ENCODE measurements around the gene FBP1.
A peak's percentile ranks its signal among the peaks of the same experiment; 100 is the strongest.

- no peak for TF ChIP-seq POU6F1 (CRISPR knock-in tag; IDR thresholded peaks at IDR 0.05; ENCODE audit: borderline replicate concordance, low read depth)
- TF ChIP-seq ISL1 (CRISPR knock-in tag; IDR thresholded peaks at IDR 0.05) = peak; percentile 84
- peak; percentile 92 for TF ChIP-seq CSRNP3 (CRISPR knock-in tag; IDR thresholded peaks at IDR 0.05)
- TF ChIP-seq ZFP3 (CRISPR knock-in tag; IDR thresholded peaks at IDR 0.05) = peak; percentile 36; the same call in 1 of the 2 replicates
- no peak for TF ChIP-seq ZNF565 (CRISPR knock-in tag; conservative IDR thresholded peaks at IDR 0.05; ENCODE audit: low read depth)
- peak; percentile 71; the same call in 1 of the 2 replicates for TF ChIP-seq CREB5 (CRISPR knock-in tag; IDR thresholded peaks at IDR 0.05; ENCODE audit: low read depth)
- no peak for TF ChIP-seq ZFP30 (CRISPR knock-in tag; IDR thresholded peaks at IDR 0.05)
Observed at GRCh38 chr9:94610181-94610606, 29.1 kb downstream of the FBP1 start.

All from SK-N-SH treated with all-trans-retinoic acid at 6 μM for 48 hours (cell line).